22Rv1 (cell line): ENCODE data around the gene NT5C1B.

Experiments used
- H3K27ac ChIP-seq: fragments of 450-650 bp; 2 replicates; pipeline ENCODE4 v1.5.1; 2017
- CTCF ChIP-seq: fragments of 450-650 bp; IDR thresholded peaks from 2 replicates; pipeline ENCODE4 v1.5.1; 2017; ENCODE audit warnings: mild to moderate bottlenecking
- ZFX ChIP-seq: fragments of 450-650 bp; IDR thresholded peaks from 2 replicates; pipeline ENCODE4 v1.6.1; 2017; ENCODE audit warnings: antibody characterized with exemption, borderline replicate concordance

The NT5C1B gene

GRCh38 chr2:18517386-18517785, 72.0 kb downstream of the NT5C1B start:
- no peak overlapping the region for H3K27ac ChIP-seq
- TF ChIP-seq CTCF (no peak), ZFX (no peak)

DNA sequence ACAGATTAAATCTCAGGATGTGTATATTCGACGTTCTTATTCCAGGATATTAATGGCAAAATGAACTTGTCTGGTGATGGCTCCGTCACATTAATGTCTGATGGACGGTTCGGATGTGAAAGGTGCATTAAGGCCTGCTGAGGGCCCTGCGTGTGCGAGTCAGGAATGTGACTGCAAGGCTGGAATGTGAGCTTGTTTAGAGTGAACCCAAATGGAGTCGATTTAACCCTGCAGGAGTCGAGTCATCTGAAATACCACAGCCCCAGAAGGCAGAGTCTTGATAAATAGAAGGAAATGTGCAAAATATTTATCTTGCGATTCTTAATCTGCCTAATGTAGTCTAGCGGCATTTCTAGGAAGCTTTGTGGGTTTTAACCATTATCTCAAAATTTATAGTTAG, 73.3 kb downstream of the NT5C1B start:
- TF ChIP-seq CTCF (no peak), ZFX (no peak)
- H3K27ac ChIP-seq: no peak overlapping the region

GRCh38 chr2:18514526-18515461, 74.6 kb downstream of the NT5C1B start:
- no peak for TF ChIP-seq CTCF
- no peak for TF ChIP-seq ZFX
- no peak overlapping the region for H3K27ac ChIP-seq
